Measurements from ENCODE around the gene NDRG2.
"Not testable (repeated sequence)": the region's sequence is repeated elsewhere in the genome, so short reads cannot be mapped to it uniquely, and the experiment has no call there.

The NDRG2 gene

GRCh38 chr14:21055432-21056117 is 30.7 kb upstream of the NDRG2 start:
- DNase-seq (ENCODE audit: low read depth in 2 of 2) = no peak

- no peak for DNase-seq (ENCODE audit: low read depth in 2 of 2)
Measured at GRCh38 chr14:21054768-21055145, 29.9 kb upstream of the NDRG2 start.

GRCh38 chr14:21054123-21054767 is 29.4 kb upstream of the NDRG2 start:
- no peak for DNase-seq (ENCODE audit: low read depth in 2 of 2)

GRCh38 chr14:21053184-21054122 is 28.6 kb upstream of the NDRG2 start:
- DNase-seq (ENCODE audit: low read depth in 2 of 2) = no peak

GRCh38 chr14:21050597-21050996 is 25.7 kb upstream of the NDRG2 start:
- no peak for DNase-seq (ENCODE audit: low read depth in 2 of 2)

GRCh38 chr14:21049271-21049673 is 24.4 kb upstream of the NDRG2 start:
- no peak for DNase-seq (ENCODE audit: low read depth in 2 of 2)

GRCh38 chr14:21048638-21049037 is 23.8 kb upstream of the NDRG2 start:
- no peak for DNase-seq (ENCODE audit: low read depth in 2 of 2)

- no peak for DNase-seq (ENCODE audit: low read depth in 2 of 2)
Measured at GRCh38 chr14:21047378-21047781, 22.5 kb upstream of the NDRG2 start.

- no peak for DNase-seq (ENCODE audit: low read depth in 2 of 2)
Measured at GRCh38 chr14:21043974-21044618, 19.2 kb upstream of the NDRG2 start.

GRCh38 chr14:21043387-21043973 is 18.6 kb upstream of the NDRG2 start:
- DNase-seq (ENCODE audit: low read depth in 2 of 2) = no peak

- DNase-seq (ENCODE audit: low read depth in 2 of 2) = no peak
Measured at GRCh38 chr14:21042918-21043317, 18.1 kb upstream of the NDRG2 start.

GRCh38 chr14:21041676-21042433 is 17.0 kb upstream of the NDRG2 start, which contains the start of gene RNASE7:
Gene RNASE7 (plus strand): TSS chr14:21042362. CDS start chr14:21042993, 631 bp downstream.
- DNase-seq (ENCODE audit: low read depth in 2 of 2) = no peak

- DNase-seq (ENCODE audit: low read depth in 2 of 2) = not testable (repeated sequence)
Measured at GRCh38 chr14:21040941-21041340, 16.1 kb upstream of the NDRG2 start.

GRCh38 chr14:21040370-21040925 is 15.6 kb upstream of the NDRG2 start:
- DNase-seq (ENCODE audit: low read depth in 2 of 2) = no peak

GRCh38 chr14:21039585-21040369 is 14.9 kb upstream of the NDRG2 start:
- DNase-seq (ENCODE audit: low read depth in 2 of 2) = no peak

GRCh38 chr14:21038441-21039422 is 13.9 kb upstream of the NDRG2 start:
- DNase-seq (ENCODE audit: low read depth in 2 of 2) = no peak

- no peak for DNase-seq (ENCODE audit: low read depth in 2 of 2)
Measured at GRCh38 chr14:21037156-21037555, 12.3 kb upstream of the NDRG2 start.

GRCh38 chr14:21036751-21037150 is 11.9 kb upstream of the NDRG2 start:
- no peak for DNase-seq (ENCODE audit: low read depth in 2 of 2)

All from stimulated activated CD8-positive, alpha-beta memory T cell treated with anti-CD3 and anti-CD28 coated beads, Interleukin-15, amount 100 ng/mL, for 4 hours (primary cell).